NCI-H128 (cell line): Measurements from ENCODE around the gene CAMTA1.
A peak's percentile ranks its signal among the peaks of the same experiment; 100 is the strongest.
"Not testable (repeated sequence)": the region's sequence is repeated elsewhere in the genome, so short reads cannot be mapped to it uniquely, and the experiment has no call there.

Experiments used
- DNase-seq: peaks from one replicate; lab custom pipeline; 2025; ENCODE audit not compliant: unreplicated experiment; lab: John Stamatoyannopoulos, UW

The CAMTA1 gene

DNA sequence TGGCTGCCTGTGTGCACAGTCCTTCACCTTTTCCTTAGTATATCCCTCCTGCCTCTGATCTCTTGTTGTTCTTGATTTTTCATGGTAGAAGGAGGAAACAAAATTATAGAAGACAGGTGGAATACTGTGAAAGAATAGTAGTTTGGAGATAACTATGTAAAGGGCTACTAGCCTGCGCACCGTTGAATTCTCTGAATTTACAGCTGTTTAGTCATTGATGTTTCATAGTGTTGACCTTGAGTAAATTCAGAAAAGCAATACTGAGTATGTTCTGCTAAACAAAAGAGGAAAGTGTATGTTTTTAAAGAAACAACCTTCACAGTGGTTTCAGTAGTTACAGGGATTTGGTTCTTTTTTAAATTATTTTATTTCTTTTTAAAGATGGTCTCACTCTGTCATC, 18.1 kb downstream of the CAMTA1 start:
- no peak for DNase-seq

DNA sequence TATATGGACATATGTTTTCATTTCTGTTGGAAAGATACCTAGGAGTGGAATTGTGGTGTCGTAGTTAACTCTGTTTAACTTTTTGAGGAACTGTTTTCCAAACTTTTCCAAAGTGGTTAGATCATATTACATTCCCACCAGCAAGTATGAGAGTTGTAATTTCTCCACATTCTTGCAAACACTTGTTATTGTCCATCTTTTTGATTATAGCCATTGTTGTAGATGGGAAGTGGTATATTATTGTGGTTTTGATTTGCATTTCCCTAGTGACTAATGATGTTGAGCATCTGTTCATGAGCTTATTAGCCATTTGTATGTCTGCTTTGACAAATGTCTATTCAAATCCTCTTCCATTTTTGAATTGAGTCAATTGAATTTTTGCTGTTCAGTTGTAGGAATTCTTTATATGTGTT, 19.8 kb downstream of the CAMTA1 start:
- DNase-seq: no peak

DNA sequence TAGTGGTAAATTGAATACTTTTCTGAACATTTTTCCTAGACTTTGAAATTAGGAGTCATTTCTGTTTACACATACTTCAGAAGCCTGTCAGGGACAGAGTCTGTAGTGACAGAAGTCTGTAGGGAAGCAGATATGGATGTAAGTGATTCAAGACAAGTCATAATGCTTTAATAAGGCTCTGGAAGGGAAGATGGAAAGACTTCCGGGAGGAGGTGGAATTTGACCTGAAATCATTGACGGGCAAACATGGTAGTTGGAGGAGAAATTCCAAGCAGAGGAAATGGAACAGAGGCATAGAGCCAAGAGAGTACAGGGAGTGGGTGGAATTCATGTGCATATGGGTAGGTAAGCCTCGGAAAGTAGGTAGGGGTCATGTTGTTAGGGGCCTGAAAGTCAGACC, 22.5 kb downstream of the CAMTA1 start:
- DNase-seq: no peak

DNA sequence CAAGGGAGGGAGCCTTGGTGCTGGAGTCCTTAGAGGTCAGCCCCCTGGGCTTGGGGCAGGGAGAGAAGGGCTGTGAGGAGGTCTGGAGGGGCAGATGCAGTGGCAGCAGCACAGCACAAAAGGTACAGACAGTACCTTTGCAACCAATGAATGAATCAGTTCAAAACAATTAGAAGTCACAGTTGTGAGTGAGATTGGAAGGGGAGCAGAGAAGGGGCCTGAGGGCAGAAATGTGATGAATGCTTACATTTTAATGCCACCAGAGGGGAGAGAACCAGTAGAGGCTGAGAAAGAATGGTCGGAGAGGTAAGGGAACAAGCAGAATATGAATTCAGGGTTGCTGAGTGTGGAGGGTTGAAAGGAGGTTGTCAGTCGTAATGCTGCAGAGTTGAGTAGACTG, 24.2 kb downstream of the CAMTA1 start:
- no peak for DNase-seq

DNA sequence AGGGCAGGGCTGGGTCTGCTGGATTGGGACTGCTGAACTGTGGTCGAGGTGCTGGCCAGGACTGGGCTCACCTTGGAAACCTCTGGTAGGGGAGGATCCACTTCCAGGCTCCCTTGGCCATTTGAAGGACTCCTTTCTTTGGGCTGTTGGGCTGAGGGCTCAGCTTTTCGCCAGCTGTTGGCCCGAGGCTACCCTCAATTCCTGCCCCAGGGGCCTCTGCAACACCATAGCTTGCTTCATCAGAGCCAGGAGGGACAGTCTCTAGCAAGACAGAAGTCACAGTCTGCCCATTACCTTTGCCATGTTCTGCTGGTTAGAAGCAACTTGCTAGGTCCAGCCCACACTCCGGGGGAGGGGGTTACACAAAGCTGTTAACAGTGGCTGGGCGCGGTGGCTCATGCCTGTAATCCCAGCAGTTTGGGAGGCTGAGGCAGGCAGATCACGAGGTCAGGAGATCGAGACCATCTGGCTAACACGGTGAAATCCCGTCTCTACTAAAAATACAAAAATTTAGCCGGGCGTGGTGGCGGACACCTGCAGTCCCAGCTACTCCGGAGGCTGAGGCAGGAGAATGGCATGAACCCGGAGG, 25.0 kb downstream of the CAMTA1 start:
- DNase-seq: not testable (repeated sequence)

DNA sequence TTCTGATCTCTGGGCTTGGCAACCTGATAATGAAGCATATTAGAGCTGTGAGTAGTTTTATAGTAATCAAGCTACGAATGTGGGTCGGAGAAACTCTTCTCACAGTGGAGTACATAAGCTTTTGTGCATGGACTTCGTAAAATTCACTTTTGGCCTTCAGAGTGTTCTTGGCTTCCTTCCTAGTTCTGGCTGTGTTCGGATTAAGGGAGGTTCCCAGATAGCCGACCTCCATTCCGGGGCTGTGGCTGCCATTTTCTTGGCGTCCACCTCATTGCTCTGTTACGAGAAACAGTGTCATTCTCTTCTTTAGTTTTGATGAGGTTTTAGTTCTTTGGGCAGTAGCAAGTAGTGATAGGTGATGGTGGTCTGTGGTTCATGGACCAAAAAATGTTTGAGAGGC, 26.3 kb downstream of the CAMTA1 start:
- DNase-seq: no peak

DNA sequence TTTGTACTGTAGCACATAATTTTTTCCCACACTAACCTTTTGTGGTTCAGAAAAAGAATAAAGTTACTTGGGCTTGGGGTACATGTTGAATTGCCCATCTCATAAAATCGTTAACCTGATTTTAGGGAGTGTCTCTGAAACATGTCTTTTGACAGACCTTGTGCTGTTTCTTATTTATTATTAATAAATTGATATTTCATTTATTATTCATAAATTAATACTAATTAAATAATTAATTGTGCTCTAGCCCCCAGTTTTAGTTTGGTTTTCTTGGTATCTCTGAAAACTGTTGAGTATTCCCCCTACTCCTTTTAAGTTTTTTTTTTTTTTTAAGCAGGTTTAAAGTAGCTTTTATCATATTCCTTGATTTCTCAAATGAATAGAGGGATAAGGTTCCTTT, 27.9 kb downstream of the CAMTA1 start:
- no peak for DNase-seq

DNA sequence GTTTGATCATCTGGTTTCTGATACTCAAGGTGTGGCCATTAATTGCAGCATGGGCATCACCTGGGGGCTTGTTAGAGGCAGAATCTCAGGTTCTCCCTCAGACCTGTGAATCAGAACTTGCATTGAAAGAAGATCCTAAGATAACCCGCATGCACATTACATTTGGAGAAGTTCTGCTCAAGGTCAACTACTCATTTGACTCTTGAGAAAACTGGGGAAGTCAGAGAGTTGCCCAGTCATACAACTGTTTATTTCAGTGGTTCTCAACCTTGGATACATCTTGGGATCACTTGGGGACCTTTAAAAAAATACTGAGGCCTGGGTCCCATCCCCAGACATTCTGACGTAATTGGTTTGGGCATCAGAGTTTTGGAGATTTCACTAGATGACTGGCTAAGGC, 30.5 kb downstream of the CAMTA1 start:
- DNase-seq: no peak

DNA sequence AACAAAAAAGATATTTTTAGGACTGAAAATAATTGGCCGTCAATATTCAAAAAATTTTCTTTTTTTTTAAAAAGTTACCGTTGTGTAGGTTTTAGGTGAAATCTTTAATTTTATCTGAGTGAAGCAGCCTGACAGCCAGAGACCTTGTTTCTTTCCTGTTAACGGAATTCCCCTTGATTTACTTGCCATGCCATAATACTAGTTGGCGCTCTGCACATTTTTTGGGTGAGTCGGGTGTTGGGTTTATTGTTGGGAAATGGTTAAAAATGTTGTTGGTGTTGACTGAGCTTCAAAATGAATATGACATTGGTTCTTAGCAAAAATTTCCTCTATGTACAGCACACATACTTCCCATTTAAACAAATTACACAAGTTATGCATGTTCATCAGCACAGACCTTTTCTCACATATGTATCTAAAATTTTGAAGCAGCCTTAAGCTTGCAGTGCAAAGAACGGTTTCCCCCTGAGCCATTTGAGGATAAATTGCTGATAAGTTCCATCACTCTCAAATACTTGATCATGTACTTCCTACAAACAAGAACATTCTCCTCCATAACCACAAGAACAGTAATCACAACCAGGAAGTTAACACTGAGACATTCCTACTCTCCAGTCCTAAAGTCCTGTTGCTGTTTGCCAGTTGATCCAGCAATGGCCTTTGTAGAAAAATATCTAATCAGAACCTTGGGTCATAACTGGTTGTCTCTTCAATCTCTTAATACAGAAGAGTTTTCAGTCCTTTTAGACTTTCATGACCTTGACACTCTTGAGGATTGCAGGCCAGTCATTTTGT, 34.2 kb downstream of the CAMTA1 start:
- no peak for DNase-seq

DNA sequence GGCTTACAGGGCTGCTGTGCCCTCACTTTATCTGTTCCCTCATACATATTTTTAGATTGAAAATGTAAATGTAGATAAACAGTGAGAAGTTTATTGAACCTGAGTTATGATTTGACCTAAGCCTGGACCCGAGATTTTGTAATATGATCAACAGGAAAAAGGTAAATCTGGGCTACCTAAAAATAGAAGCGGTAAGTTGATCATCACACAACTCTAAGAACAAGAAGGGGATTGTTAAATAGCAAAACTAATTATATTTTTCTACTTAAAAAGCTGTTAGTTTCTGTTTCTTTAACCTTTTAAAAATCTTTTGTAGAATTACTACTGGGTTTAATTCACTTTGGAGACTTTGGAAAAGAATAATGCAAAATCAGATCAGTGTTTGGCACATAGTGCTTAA, 35.6 kb downstream of the CAMTA1 start:
- no peak for DNase-seq

DNA sequence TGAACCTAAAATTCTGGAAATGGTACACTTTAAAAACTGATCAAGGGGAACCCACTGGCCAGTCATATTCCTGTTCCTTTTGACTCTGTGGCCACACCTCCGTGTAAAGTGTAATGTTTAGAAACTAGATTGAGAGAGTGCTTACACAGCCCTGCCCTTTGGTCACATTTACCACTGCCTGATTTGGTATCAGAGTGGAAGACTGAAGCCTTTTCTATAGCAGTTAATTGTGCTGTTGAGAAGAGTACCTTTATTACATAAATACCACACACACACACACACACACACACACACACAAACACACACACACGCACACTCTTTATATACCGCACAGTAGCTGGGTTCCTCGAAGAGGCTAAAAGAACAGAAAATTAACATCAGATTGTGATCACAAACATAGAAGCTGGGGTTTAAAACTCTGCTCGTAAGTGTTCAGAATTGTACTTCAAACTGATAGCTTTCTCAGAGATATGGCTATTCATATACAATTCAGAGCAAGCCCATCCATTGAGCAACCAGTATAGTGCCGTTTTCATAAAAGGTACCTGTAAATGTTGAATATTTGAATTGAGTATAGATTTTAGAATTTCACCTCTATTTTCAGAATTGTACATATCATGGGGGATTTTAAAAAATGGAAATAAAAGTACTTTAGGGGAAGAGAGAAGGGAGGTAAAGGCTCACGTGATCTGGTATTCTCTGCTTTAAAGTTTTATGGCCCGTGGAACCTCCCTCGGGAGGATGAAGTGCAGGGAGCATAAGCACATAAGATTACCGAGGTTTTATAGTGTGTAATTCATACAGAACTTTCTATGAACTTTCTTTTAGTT, 37.5 kb downstream of the CAMTA1 start:
- peak; percentile 11 for DNase-seq

DNA sequence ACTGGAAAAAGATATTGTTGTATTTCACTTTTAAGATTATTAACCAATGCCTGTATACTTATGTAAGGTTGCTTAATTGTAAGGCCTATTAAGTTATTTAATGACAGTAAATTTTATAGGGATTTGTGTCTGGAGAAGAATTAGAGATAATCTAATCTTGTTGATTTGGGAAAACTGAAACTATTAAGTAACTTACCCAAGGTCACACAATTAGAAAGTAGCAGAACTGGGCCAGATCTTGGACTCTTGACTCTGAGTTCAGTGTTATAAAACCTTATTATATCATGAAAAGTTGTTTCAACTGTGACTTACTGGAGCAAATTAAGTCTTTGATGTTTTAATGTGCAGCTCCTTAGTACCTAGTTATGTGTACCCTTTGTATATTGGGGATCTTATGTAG, 38.5 kb downstream of the CAMTA1 start:
- no peak for DNase-seq

DNA sequence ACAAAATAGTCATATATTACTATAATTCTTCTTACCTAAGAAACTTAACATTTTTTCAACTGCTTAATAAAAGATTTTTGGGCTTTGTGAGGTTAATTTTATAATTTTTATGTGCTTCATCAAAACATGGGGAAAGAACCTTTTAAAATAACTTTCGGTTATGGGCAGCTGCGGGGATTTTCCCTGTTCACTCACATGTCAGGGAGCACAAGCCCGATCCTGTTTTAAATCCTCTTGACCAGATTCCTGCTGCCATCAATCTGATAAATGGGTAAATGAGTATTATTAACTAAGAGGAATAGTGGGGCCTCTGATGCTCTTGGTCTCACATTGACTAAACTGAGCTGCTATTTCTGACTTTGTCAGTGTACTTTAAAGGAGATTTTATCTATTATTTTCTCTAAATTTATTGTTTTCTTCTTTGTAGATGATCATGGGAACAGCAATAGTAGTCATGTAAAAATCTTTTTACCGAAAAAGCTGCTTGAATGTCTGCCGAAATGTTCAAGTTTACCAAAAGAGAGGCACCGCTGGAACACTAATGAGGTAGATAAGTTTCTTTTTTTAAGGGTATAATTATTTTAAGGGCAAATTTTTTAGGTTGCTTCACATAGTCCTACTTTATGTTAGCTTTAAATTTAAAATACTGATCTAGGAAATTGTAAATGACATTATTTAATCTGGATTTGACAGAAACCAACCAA, 39.6 kb downstream of the CAMTA1 start:
- DNase-seq: no peak

DNA sequence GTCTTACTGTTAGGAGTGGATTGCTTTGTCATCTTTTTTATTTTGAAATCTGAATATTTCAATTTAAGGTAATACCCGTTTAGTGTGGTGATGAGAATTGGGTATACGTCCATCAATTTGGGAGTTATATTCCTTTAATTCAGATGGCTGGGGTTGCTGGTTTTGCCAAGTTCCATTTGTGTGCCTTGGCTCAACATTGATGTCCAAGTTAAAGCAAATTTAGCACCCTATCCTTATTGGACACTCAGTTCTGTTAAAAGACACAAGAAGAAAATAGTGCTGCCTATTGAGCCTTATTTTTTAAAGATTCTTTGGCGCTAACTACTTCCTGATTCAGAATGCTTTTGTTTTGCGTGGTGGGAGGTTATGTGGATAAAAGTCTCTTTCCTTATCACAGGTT, 40.6 kb downstream of the CAMTA1 start:
- DNase-seq: no peak

DNA sequence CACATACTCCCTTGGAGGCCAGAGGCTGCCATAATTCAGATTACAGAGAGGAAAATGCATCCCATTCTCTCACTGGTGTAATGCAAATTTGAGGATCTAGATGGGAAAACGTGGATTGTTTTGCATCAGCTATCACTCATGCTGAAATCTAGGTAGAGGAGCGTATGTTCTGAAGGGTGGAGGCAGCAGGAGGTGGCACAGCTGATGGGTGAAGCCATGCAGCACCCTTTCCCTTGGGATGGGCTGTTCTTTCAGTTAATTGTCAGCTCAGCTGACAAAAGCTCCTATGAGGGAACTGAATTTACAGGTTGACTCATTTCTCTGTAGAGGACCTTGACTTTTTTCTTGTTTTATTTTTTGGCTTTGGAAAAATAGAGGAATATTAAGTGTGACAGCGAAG, 41.8 kb downstream of the CAMTA1 start:
- DNase-seq: no peak

DNA sequence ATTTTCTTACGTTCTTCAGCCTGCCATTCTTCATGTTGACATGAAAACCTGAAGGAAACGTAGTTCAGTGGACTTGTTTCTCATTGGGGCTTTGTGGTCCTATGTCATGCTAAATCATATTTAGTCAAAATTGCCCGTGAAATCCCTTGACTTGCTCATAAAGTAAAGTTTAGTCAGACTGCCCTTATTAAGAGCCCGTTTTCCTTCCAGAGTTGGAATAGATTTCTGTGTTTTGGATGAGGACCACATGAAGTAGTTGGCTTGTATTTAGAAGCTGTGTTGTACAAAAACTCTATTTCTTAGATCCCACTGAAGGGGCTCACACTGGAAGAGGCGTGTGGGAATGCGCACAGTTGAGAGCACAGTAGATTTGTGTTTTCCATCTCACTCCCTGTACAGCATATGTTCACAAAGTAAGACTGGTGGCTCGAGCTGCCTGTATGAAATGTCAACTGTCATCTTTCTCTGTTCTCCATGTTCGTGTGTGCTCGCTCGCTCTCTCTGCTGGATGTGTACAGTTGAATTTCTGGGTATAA, 42.4 kb downstream of the CAMTA1 start:
- no peak for DNase-seq

DNA sequence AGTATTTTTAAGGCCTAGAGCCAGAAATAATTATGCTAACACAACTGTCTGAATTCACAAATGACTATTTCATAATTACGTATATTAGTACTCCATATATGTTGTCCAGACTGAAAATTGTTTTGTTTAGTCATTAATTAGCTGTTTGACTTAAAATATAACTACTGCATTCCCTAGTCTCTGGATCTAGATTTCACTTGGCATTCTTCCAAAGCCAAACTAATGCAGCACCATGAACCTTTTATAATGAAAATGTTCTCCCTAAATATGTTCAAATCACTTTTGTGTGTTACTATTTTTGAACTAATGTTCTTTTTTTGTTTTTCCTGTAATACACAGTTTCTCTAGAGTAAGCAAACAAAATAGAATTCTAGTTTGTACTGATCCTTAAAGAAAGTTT, 46.1 kb downstream of the CAMTA1 start:
- DNase-seq: no peak

DNA sequence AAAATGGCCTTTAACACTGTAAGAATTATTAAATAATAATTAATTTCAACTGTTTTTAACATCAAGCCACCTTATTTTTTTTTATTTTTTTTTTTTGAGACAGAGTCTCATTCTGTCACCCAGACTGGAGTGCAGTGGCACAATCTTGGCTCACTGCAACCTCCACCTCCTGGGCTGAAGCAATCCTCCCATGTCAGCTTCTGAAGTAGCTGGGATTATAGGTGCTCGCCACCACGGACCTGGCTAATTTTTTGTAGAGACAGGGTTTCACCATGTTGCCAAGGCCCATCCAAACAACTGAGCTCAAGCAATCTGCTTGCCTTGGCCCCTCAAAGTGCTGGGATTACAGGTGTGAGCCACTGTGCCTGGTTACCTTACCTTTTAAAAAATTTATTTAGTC, 46.8 kb downstream of the CAMTA1 start:
- DNase-seq: not testable (repeated sequence)

DNA sequence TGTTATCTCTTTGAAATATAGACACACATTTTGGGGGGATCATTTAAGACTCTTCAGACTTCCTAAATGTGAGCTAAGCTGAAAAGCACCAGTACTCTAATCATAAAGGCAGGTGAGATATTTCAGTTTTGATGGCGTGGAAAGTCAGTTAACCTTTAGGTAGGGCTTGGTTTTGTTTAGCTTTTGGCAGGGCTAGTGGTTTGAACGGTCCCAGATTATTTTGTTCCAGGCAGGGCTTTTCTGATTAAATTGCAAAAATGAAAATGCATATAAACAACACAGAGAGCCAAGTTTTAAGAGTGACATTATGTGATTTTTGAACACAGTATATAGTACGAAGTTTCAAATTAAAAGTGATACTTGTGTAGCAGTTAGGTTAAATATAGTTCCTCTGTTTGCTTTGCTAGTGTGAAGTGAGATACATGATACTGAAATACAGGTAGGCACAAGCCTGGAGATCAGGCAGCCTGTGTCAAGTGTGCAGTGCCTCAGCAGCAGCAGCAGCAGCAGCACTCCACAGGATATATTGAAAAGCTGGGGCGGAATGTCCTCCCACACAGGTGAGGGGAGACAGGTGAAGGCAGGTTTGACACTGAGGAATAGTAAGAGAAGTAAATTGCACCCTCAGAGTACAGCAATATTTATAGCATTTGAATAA, 47.4 kb downstream of the CAMTA1 start:
- DNase-seq: peak; percentile 47

DNA sequence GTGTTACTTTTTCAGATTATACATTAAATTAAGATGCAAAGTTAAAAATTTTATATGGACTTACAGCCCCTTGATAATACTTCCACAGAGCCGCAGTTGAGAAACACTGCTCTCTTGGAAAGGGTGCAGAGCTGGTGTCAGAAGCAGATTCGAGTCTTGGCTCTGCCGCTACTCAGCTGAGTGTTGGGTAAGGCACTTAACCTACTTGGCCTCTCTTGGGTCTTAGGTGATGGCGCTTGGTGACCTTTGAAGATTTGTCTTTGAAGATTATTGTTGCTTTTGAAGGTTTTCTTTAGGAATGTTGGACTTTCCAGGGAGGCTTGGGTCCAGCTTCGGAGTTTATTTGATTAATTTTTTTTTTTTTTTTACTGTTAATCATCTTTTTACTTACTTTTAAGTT, 48.5 kb downstream of the CAMTA1 start:
- no peak for DNase-seq

DNA sequence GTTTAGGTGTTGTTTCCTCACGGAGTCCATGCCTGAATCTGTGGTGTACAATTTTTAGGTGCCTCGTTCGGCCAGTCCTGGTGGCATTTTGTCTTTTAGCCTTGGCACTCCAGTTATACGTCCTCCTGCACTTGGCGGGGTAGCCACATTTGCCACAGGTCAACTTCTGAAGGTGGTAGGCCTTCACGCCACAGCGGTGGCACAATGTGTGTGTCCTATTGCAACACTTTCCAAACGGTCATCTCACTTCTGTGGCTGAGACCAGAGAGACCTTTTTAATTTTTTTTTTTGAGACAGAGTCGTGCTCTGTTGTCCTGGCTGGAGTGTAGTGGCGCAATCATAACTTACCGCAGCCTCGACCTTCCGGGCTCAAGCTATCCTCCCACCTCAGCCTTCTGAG, 49.1 kb downstream of the CAMTA1 start:
- no peak for DNase-seq
